Gastroesophageal sphincter (tissue), 3 donors: ENCODE results near the gene RHEBL1.

ENCODE experiments used
- CTCF ChIP-seq, 4 experiments: fragments of 200-600 bp in 2 of 4; fragments of 450-650 bp in 2 of 4; sonication (generic) in 1 of 4; IDR thresholded peaks; one replicate each; pipeline ENCODE4 v1.5.1; 2017 to 2019; ENCODE audit warnings: antibody characterized with exemption in 4 of 4, mild to moderate bottlenecking in 2 of 4, moderate library complexity in 2 of 4
- POLR2A ChIP-seq, 2 donors: fragments of 450-650 bp; IDR thresholded peaks; one replicate each; pipeline ENCODE4 v1.6.1; 2017; ENCODE audit warnings: antibody characterized with exemption in 2 of 2, mild to moderate bottlenecking in 2 of 2, moderate library complexity in 1 of 2

- TF ChIP-seq POLR2A (IDR thresholded peaks at IDR 0.05) (peak; percentile 80), CTCF (IDR thresholded peaks at IDR 0.05) (peak in 3 of 4 experiments; percentile 48 to 77 (median 77))
Measured at GRCh38 chr12:49110464-49111155, 40.8 kb upstream of the RHEBL1 start, which contains the start of gene LMBR1L.
